Testis (tissue), 2 donors: ENCODE results near the gene PNPO.

ENCODE experiments used
- POLR2A ChIP-seq: fragments of 450-650 bp; IDR thresholded peaks from one replicate; pipeline ENCODE4 v1.6.1; 2017; ENCODE audit warnings: antibody characterized with exemption, mild to moderate bottlenecking, moderate library complexity
- TF ChIP-seq, protein P1 (sequence below), 3 experiments: fragments of 450-650 bp in 2 of 3; fragments of 200-600 bp in 1 of 3; sonication (generic) in 1 of 3; IDR thresholded peaks; one replicate each; pipeline ENCODE4 v1.5.1; 2016 to 2019; ENCODE audit warnings: antibody characterized with exemption in 3 of 3, mild to moderate bottlenecking in 2 of 3, moderate library complexity in 1 of 3

GRCh38 chr17:47990962-47991731, 49.8 kb downstream of the PNPO start:
- TF ChIP-seq, protein P1, sequence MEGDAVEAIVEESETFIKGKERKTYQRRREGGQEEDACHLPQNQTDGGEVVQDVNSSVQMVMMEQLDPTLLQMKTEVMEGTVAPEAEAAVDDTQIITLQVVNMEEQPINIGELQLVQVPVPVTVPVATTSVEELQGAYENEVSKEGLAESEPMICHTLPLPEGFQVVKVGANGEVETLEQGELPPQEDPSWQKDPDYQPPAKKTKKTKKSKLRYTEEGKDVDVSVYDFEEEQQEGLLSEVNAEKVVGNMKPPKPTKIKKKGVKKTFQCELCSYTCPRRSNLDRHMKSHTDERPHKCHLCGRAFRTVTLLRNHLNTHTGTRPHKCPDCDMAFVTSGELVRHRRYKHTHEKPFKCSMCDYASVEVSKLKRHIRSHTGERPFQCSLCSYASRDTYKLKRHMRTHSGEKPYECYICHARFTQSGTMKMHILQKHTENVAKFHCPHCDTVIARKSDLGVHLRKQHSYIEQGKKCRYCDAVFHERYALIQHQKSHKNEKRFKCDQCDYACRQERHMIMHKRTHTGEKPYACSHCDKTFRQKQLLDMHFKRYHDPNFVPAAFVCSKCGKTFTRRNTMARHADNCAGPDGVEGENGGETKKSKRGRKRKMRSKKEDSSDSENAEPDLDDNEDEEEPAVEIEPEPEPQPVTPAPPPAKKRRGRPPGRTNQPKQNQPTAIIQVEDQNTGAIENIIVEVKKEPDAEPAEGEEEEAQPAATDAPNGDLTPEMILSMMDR (IDR thresholded peaks at IDR 0.05): no peak
- TF ChIP-seq POLR2A: no peak
